Right lobe of liver (tissue), 6 donors: ENCODE measurements around the gene PRDX6. TPM values are rescaled to one million over a fixed set of nuclear protein-coding genes. Genes with fewer than 3 reads are reported as not detected.
"Not testable (repeated sequence)": the region's sequence is repeated elsewhere in the genome, so short reads cannot be mapped to it uniquely, and the experiment has no call there.

Experiments
- ATAC-seq, 4 donors: fragments of 200-7000 bp; cut with Tn5 transposase; one replicate each; pipeline ENCODE4 v1.9.1; 2020; ENCODE audit warnings: mild to moderate bottlenecking in 4 of 4, moderate library complexity in 4 of 4
- DNase-seq, 3 donors: peaks; one replicate each; pipeline ENCODE4 v3.0.0-alpha.2; 2020
- H3K27ac ChIP-seq, 3 donors: fragments of 200-600 bp; one replicate each; pipeline ENCODE4 v1.8.0; 2022
- H3K27me3 ChIP-seq, 2 donors: fragments of 200-600 bp; one replicate each; pipeline ENCODE4 v1.8.0; 2022
- H3K36me3 ChIP-seq, 4 donors: fragments of 200-600 bp; sonication (generic) in 1 of 4; one replicate each; pipeline versions ENCODE4 v1.5.1 to v1.8.0; 2017 to 2022; ENCODE audit warnings: control low read depth in 1 of 4
- H3K4me1 ChIP-seq, 4 donors: fragments of 200-600 bp; sonication (generic) in 1 of 4; one replicate each; pipeline versions ENCODE4 v1.5.1 to v1.8.0; 2017 to 2022; ENCODE audit warnings: control low read depth in 1 of 4
- H3K4me3 ChIP-seq, 3 donors: fragments of 200-600 bp; one replicate each; pipeline ENCODE4 v1.8.0; 2022
- H3K9me3 ChIP-seq, 4 donors: fragments of 200-600 bp; sonication (generic) in 1 of 4; one replicate each; pipeline versions ENCODE4 v1.5.1 to v1.8.0; 2017 to 2022; ENCODE audit warnings: control low read depth in 1 of 4
- POLR2A ChIP-seq: fragments of 450-650 bp; IDR thresholded peaks from one replicate; pipeline ENCODE4 v1.6.1; 2017; ENCODE audit warnings: antibody characterized with exemption, mild to moderate bottlenecking
- WGBS: methylation state at CpG from one replicate; pipeline ENCODE4 v1.1.6; 2018; ENCODE audit warnings: low coverage, low lambda C conversion rate; ENCODE audit not compliant: insufficient coverage; ENCODE audit errors: missing lambda C conversion rate; 5-methylcytosine and 5-hydroxymethylcytosine counted together
- intact Hi-C, 2 donors: fragments of 100-400 bp; cut with DNase I; formaldehyde crosslinking; loops; one replicate each; pipeline versions ENCODE4 v1.11.2 to v1.14.1; 2022
- total RNA-seq, 6 experiments: library from RNA; depleted of rRNA in 2 of 6; stranded (reverse); fragments of >200 nt in 2 of 6; fragmentation: NEBNext Ultra II Directional in 3 of 6; extraction: Animal tissue kit (Norgen Biotek cat#: 25700) in 3 of 6; gene quantifications; one replicate each; pipeline versions ENCODE4 v1.1.0 to v1.2.4, GENCODE V29; 2016 to 2023
- TF ChIP-seq, protein P1 (sequence below), 4 donors: fragments of 200-600 bp in 3 of 4; fragments of 450-650 bp in 1 of 4; IDR thresholded peaks; one replicate each; pipeline versions ENCODE4 v1.5.1 to v1.8.0; 2016 to 2022; ENCODE audit warnings: antibody characterized with exemption in 4 of 4, mild to moderate bottlenecking in 2 of 4
- donor health status: DM: no; HTN: yes; CAD: no.
- donor health status: DM: no; HTN: no; CAD: no.
- donor health status: DM: no; HTN: no; CAD: no.
- donor health status: DM: no; HTN: yes; CAD: no.
- donor health status: DM: no; HTN: yes; CAD: no.

PRDX6 gene
- total RNA-seq, 6 experiments from 2014 or later = 213 to 552 (median 407) TPM

DNA sequence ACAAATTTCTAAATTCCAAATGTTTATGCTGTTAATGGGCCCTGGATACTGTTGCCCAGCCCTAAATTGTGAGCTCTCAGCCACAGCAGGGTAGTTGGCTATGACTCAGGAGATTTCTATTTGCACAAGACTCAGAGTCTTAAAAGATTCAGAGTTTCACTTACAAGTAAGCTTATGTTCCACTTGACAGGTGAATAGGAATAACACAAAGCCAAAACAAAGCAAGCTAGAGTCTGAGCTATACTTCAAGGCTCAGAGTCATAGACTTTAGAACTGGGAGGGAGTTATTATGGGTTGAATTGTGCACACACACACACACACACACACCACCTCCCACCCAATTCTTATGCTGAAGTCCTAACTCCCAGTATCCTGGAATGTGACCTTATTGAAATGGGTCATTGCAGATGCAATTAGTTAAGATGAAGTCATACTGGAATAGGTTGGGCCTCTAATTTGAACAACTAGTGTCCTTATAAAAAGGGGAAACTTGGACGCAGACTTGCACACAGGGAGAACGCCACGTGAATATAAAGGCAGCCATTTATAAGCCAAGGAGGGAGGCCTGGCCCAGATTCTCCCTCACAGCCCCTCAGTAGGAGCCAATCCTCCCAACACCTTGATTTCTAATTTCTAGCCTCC, 30.2 kb downstream of the PRDX6 start:
- Histone ChIP-seq H3K9me3 (no peaks in the 10 kb centered on the region), H3K4me3 (no peak overlapping the region), H3K4me1 (peaks cover 0 to 22% (median 3%) of the 10 kb centered on the region in 4 donors), H3K27me3 (no peaks in the 10 kb centered on the region), H3K36me3 (no peaks in the 10 kb centered on the region), H3K27ac (no peak overlapping the region)
- intact Hi-C loops = loop anchor here in 1 of 2 donors (10.0 kb wide), 1 partner anchor 73 kb away; no protein-coding TSS in a partner anchor
- TF ChIP-seq POLR2A = no peak
- TF ChIP-seq, protein P1, sequence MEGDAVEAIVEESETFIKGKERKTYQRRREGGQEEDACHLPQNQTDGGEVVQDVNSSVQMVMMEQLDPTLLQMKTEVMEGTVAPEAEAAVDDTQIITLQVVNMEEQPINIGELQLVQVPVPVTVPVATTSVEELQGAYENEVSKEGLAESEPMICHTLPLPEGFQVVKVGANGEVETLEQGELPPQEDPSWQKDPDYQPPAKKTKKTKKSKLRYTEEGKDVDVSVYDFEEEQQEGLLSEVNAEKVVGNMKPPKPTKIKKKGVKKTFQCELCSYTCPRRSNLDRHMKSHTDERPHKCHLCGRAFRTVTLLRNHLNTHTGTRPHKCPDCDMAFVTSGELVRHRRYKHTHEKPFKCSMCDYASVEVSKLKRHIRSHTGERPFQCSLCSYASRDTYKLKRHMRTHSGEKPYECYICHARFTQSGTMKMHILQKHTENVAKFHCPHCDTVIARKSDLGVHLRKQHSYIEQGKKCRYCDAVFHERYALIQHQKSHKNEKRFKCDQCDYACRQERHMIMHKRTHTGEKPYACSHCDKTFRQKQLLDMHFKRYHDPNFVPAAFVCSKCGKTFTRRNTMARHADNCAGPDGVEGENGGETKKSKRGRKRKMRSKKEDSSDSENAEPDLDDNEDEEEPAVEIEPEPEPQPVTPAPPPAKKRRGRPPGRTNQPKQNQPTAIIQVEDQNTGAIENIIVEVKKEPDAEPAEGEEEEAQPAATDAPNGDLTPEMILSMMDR (IDR thresholded peaks at IDR 0.05) = no peak
- WGBS = 84% methylated on average over 3 of the region's 3 CpGs
- ATAC-seq (no peak), DNase-seq (no peak)

GRCh38 chr1:173507847-173508209, 30.7 kb downstream of the PRDX6 start:
- 50% methylated on average over 1 of the region's 3 CpGs for WGBS
- no peak for DNase-seq
- intact Hi-C loops = loop anchor here in 1 of 2 donors (10.0 kb wide), 1 partner anchor 73 kb away; no protein-coding TSS in a partner anchor
- Histone ChIP-seq H3K27ac (no peak overlapping the region), H3K36me3 (no peaks in the 10 kb centered on the region), H3K4me3 (no peak overlapping the region), H3K9me3 (no peaks in the 10 kb centered on the region), H3K27me3 (no peaks in the 10 kb centered on the region), H3K4me1 (peaks cover 0 to 17% (median 3%) of the 10 kb centered on the region in 4 donors)
- ATAC-seq = no peak
- TF ChIP-seq, protein P1 (IDR thresholded peaks at IDR 0.05) = no peak
- TF ChIP-seq POLR2A = no peak

DNA sequence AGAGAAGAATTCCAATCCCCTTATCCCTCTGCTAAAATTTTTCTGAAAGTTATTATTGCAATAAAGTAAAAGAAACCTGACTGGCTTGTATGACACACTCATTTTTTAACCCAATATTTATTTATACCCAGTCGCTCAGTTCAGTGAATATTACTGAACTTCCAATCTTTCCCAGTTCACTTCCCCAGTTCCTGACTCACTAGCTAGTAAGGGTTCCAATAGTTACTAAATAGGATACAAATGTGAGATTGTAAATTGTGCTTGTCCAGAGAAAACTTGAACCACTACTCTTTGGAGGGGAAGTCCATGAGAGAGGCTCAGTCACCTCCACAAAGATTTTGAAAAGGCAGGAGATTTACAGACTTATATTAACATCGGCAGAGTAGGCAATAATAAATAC, 31.4 kb downstream of the PRDX6 start:
- no peak overlapping the region for H3K27ac ChIP-seq
- H3K4me1 ChIP-seq = peaks cover 0 to 11% (median 3%) of the 10 kb centered on the region in 4 donors
- DNase-seq (no peak), ATAC-seq (no peak)
- no peak overlapping the region for H3K4me3 ChIP-seq
- no peaks in the 10 kb centered on the region for H3K36me3 ChIP-seq
- 85% methylated on average over 2 of the region's 2 CpGs for WGBS
- intact Hi-C loops = loop anchor here in 1 of 2 donors (10.0 kb wide), 1 partner anchor 74 kb away; no protein-coding TSS in a partner anchor
- no peaks in the 10 kb centered on the region for H3K9me3 ChIP-seq
- H3K27me3 ChIP-seq = no peaks in the 10 kb centered on the region
- TF ChIP-seq, protein P1 (IDR thresholded peaks at IDR 0.05) = no peak
- TF ChIP-seq POLR2A = no peak

- Histone ChIP-seq H3K36me3 (no peaks in the 10 kb centered on the region), H3K4me1 (peaks cover 0 to 2% (median 0%) of the 10 kb centered on the region in 4 donors), H3K4me3 (no peak overlapping the region), H3K27ac (no peak overlapping the region), H3K27me3 (no peaks in the 10 kb centered on the region), H3K9me3 (no peaks in the 10 kb centered on the region)
- ATAC-seq (no peak), DNase-seq (no peak)
- intact Hi-C loops = loop anchor here in 1 of 2 donors (10.0 kb wide), 1 partner anchor 75 kb away; no protein-coding TSS in a partner anchor
- 31% methylated on average over 1 of the region's 1 CpG for WGBS
- no peak for TF ChIP-seq POLR2A
- TF ChIP-seq, protein P1 (IDR thresholded peaks at IDR 0.05) = no peak
Observed at GRCh38 chr1:173509797-173510196, 32.7 kb downstream of the PRDX6 start.

- H3K27ac ChIP-seq, H3K36me3 ChIP-seq, H3K4me3 ChIP-seq, H3K9me3 ChIP-seq, ATAC-seq, intact Hi-C loops, DNase-seq, H3K27me3 ChIP-seq, H3K4me1 ChIP-seq: not testable (repeated sequence)
- WGBS = no CpG with 5 or more reads among the region's 1 CpG
Observed at GRCh38 chr1:173514503-173514902, 37.4 kb downstream of the PRDX6 start.
